ENCODE measurements around the gene ACOT11. TPM values are rescaled to one million over a fixed set of nuclear protein-coding genes. Genes with fewer than 3 reads are reported as not detected.

ACOT11 gene
- total and polyA plus RNA-seq, 2 of the 4 experiments (the other 2 are of a cell fraction), result 2.5 to 2.7 TPM

GRCh38 chr1:54610601-54611580 lies 62.9 kb downstream of the ACOT11 start:
- CTCF ChIA-PET, result interaction anchor here (0.6 kb wide), 1 partner anchor 27 kb away, joined by 3 read pairs; no protein-coding TSS in a partner anchor

More at GRCh38 chr1:54610601-54611580, 62.9 kb downstream of the ACOT11 start:
- no peak overlapping the region for H2BK20ac ChIP-seq (ENCODE audit: low read depth, low read length)
- no peaks in the 10 kb centered on the region for H4K20me1 ChIP-seq (ENCODE audit: insufficient read depth, low read length)
- H3K4me1 ChIP-seq (ENCODE audit: control insufficient read depth, insufficient read depth, low read length), result no peaks in the 10 kb centered on the region
- H4K91ac ChIP-seq (ENCODE audit: insufficient read depth, low read depth, low read length), result no peak overlapping the region
- no peak overlapping the region for H3K4me3 ChIP-seq (ENCODE audit: insufficient read depth, low read depth, low read length)
- in situ Hi-C loops (cut with MboI; ENCODE audit: low sequenced_read_pairs), result no loop called here
- H3K18ac ChIP-seq (ENCODE audit: low read depth, low read length), result no peak overlapping the region
- intact Hi-C loops (cut with micrococcal nuclease), result no loop called here
- no TSS peak for BruUV-seq (replicated peaks)
- TF ChIP-seq MXI1 (IDR thresholded peaks at IDR 0.05; ENCODE audit: borderline replicate concordance, low read depth, low read length) (no peak), SMC3 (IDR thresholded peaks at IDR 0.05; ENCODE audit: low read depth, low read length) (no peak), FOS (IDR thresholded peaks at IDR 0.05; ENCODE audit: low read depth, low read length) (no peak), CEBPB (IDR thresholded peaks at IDR 0.05; ENCODE audit: low read depth, low read length) (no peak), RFX5 (IDR thresholded peaks at IDR 0.05; ENCODE audit: low read depth, low read length) (no peak), RAD21 (IDR thresholded peaks at IDR 0.05; ENCODE audit: low read length) (no peak), MAFK (IDR thresholded peaks at IDR 0.05; ENCODE audit: low read depth, low read length) (no peak)
- TF ChIP-seq, protein P1, sequence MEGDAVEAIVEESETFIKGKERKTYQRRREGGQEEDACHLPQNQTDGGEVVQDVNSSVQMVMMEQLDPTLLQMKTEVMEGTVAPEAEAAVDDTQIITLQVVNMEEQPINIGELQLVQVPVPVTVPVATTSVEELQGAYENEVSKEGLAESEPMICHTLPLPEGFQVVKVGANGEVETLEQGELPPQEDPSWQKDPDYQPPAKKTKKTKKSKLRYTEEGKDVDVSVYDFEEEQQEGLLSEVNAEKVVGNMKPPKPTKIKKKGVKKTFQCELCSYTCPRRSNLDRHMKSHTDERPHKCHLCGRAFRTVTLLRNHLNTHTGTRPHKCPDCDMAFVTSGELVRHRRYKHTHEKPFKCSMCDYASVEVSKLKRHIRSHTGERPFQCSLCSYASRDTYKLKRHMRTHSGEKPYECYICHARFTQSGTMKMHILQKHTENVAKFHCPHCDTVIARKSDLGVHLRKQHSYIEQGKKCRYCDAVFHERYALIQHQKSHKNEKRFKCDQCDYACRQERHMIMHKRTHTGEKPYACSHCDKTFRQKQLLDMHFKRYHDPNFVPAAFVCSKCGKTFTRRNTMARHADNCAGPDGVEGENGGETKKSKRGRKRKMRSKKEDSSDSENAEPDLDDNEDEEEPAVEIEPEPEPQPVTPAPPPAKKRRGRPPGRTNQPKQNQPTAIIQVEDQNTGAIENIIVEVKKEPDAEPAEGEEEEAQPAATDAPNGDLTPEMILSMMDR (conservative IDR thresholded peaks at IDR 0.05; ENCODE audit: low read depth, low read length), result no peak
- TF ChIP-seq, protein P2, sequence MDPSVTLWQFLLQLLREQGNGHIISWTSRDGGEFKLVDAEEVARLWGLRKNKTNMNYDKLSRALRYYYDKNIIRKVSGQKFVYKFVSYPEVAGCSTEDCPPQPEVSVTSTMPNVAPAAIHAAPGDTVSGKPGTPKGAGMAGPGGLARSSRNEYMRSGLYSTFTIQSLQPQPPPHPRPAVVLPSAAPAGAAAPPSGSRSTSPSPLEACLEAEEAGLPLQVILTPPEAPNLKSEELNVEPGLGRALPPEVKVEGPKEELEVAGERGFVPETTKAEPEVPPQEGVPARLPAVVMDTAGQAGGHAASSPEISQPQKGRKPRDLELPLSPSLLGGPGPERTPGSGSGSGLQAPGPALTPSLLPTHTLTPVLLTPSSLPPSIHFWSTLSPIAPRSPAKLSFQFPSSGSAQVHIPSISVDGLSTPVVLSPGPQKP (IDR thresholded peaks at IDR 0.05; ENCODE audit: borderline replicate concordance, low read depth, low read length), result no peak
- TF ChIP-seq, protein P3, sequence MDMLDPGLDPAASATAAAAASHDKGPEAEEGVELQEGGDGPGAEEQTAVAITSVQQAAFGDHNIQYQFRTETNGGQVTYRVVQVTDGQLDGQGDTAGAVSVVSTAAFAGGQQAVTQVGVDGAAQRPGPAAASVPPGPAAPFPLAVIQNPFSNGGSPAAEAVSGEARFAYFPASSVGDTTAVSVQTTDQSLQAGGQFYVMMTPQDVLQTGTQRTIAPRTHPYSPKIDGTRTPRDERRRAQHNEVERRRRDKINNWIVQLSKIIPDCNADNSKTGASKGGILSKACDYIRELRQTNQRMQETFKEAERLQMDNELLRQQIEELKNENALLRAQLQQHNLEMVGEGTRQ (IDR thresholded peaks at IDR 0.05; ENCODE audit: low read depth, low read length), result no peak
- H2BK15ac ChIP-seq (ENCODE audit: low read depth, low read length), result no peak overlapping the region
- H2BK5ac ChIP-seq (ENCODE audit: low read depth, low read length, poor library complexity, severe bottlenecking), result no peak overlapping the region
- dilution Hi-C loops (cut with HindIII; ENCODE audit: low sequenced_read_pairs, unreplicated experiment), result no loop called here
- H3K79me1 ChIP-seq (ENCODE audit: low read depth in 1 of 2, low read length in 2 of 2), result no peaks in the 10 kb centered on the region
- H3K56ac ChIP-seq (ENCODE audit: extremely low read depth, insufficient read depth, low read length), result no peak overlapping the region
- no peak overlapping the region for H3K4ac ChIP-seq (ENCODE audit: low read depth, low read length)
- WGBS, 2 experiments (ENCODE audit: extremely low coverage in 2 of 2, insufficient read length in 1 of 2), result 100% methylated on average over 2 of the region's 18 CpGs; no CpG with 5 or more reads in 1 of the 2 experiments
- H3K9me3 ChIP-seq (ENCODE audit: control insufficient read depth, insufficient read depth, low read length), result no peaks in the 10 kb centered on the region
- no peak overlapping the region for H2AK5ac ChIP-seq (ENCODE audit: low read depth, low read length)
- H4K8ac ChIP-seq (ENCODE audit: low read depth in 2 of 2, low read length in 2 of 2), result no peak overlapping the region
- no peak overlapping the region for H3K23ac ChIP-seq (ENCODE audit: low read depth, low read length)
- POLR2A ChIA-PET (ENCODE audit: unreplicated experiment), result no interaction called here
- H2AK9ac ChIP-seq (replicated peaks; ENCODE audit: low read depth, low read length, poor library complexity), result no peak overlapping the region
- no peak overlapping the region for H3K4me2 ChIP-seq (ENCODE audit: low read depth, low read length)
- H3K14ac ChIP-seq (replicated peaks; ENCODE audit: low read depth, low read length), result no peak overlapping the region
- H4K5ac ChIP-seq (ENCODE audit: low read depth, low read length), result no peak overlapping the region
- no peak overlapping the region for H3K27ac ChIP-seq (ENCODE audit: insufficient read depth, low read length)
- H3K9me1 ChIP-seq (ENCODE audit: insufficient read depth, low read length), result no peaks in the 10 kb centered on the region
- no peak for DNase-seq
- H2BK120ac ChIP-seq (ENCODE audit: low read depth, low read length), result no peak overlapping the region
- no peak overlapping the region for H3K9ac ChIP-seq (ENCODE audit: low read depth, low read length)
- no peak for ATAC-seq (ENCODE audit: low read depth)
- H3K36me3 ChIP-seq (ENCODE audit: control insufficient read depth, insufficient read depth, low read length), result no peaks in the 10 kb centered on the region
- no peak overlapping the region for H2AFZ ChIP-seq (replicated peaks; ENCODE audit: low read length, poor library complexity)
- peaks cover 11% of the 10 kb centered on the region for H3K27me3 ChIP-seq (ENCODE audit: control insufficient read depth, insufficient read depth, low read length)
